Neural cell (in vitro differentiated cells): ENCODE measurements around the gene CCNL2. TPM values are rescaled to one million over a fixed set of nuclear protein-coding genes. Genes with fewer than 3 reads are reported as not detected.

Experiments
- H2AFZ ChIP-seq: fragments of 200-600, 300-800 bp; sonication (generic), shearing (Covaris generic); 2 replicates; pipeline ENCODE4 v1.6.0; 2014; ENCODE audit warnings: low read depth, mild to moderate bottlenecking, antibody characterized with exemption, low read length, moderate library complexity
- H3F3A ChIP-seq: fragments of 200-600 bp; shearing (Covaris generic); 2 replicates; pipeline ENCODE4 v1.6.1; 2016; ENCODE audit warnings: mild to moderate bottlenecking, moderate library complexity, mixed read lengths, antibody characterized with exemption, low read length; ENCODE audit not compliant: insufficient read depth, poor library complexity, severe bottlenecking
- H3K27ac ChIP-seq: fragments of 200-600, 300-800 bp; sonication (generic), shearing (Covaris generic); 2 replicates; pipeline ENCODE4 v1.5.1; 2014; ENCODE audit warnings: mild to moderate bottlenecking, low read length, moderate library complexity
- H3K27me3 ChIP-seq: fragments of 300-800, 200-600 bp; sonication (generic), shearing (Covaris generic); 2 replicates; pipeline ENCODE4 v1.6.0; 2014; ENCODE audit warnings: mild to moderate bottlenecking, low read depth, low read length, moderate library complexity; ENCODE audit not compliant: insufficient read depth
- H3K36me3 ChIP-seq: fragments of 300-800, 200-600 bp; sonication (generic), shearing (Covaris generic); 2 replicates; pipeline ENCODE4 v1.5.1; 2014; ENCODE audit warnings: mild to moderate bottlenecking, antibody characterized with exemption, low read length, moderate library complexity; ENCODE audit not compliant: insufficient read depth
- H3K4me2 ChIP-seq: fragments of 300-800, 200-600 bp; sonication (generic), shearing (Covaris generic); 2 replicates; pipeline ENCODE4 v1.6.0; 2014; ENCODE audit warnings: mild to moderate bottlenecking, low read length
- H3K4me3 ChIP-seq: fragments of 300-800, 200-600 bp; sonication (generic), shearing (Covaris generic); 2 replicates; pipeline ENCODE4 v1.5.1; 2014; ENCODE audit warnings: mild to moderate bottlenecking, low read length, moderate library complexity
- H3K79me2 ChIP-seq: fragments of 200-600 bp; shearing (Covaris generic); replicated peaks from 2 replicates; pipeline ENCODE4 v1.6.0; 2014; ENCODE audit warnings: mild to moderate bottlenecking, low read length, moderate library complexity; ENCODE audit not compliant: insufficient read depth
- H3K9ac ChIP-seq: fragments of 300-800, 200-600 bp; sonication (generic), shearing (Covaris generic); 2 replicates; pipeline ENCODE4 v1.6.1; 2016; ENCODE audit warnings: mild to moderate bottlenecking, low read length, mixed read lengths
- H3K9me2 ChIP-seq: fragments of 200-600 bp; shearing (Covaris generic); 2 replicates; pipeline ENCODE4 v1.6.1; 2016; ENCODE audit warnings: mild to moderate bottlenecking, low read length, mixed read lengths; ENCODE audit not compliant: insufficient read depth
- H3K9me3 ChIP-seq: fragments of 200-600, 300-800 bp; sonication (generic), shearing (Covaris generic); 2 replicates; pipeline ENCODE4 v1.6.1; 2016; ENCODE audit warnings: mild to moderate bottlenecking, mixed run types, low read length, moderate library complexity, mixed read lengths
- H4K20me1 ChIP-seq: fragments of 200-600 bp; shearing (Covaris generic); 2 replicates; pipeline ENCODE4 v1.6.1; 2016; ENCODE audit warnings: mild to moderate bottlenecking, mixed run types; ENCODE audit not compliant: insufficient read depth
- EP300 ChIP-seq: fragments of 450-650 bp; conservative IDR thresholded peaks from 2 replicates; pipeline ENCODE4 v1.6.1; 2014; ENCODE audit warnings: antibody characterized with exemption, mild to moderate bottlenecking, moderate library complexity; ENCODE audit not compliant: poor library complexity, severe bottlenecking
- EZH2 ChIP-seq: fragments of 200-600, 300-800 bp; shearing (Covaris generic), sonication (generic); IDR thresholded peaks from 2 replicates; pipeline ENCODE4 v1.6.1; 2014; ENCODE audit warnings: antibody characterized with exemption, low read length, borderline replicate concordance, mild to moderate bottlenecking; ENCODE audit not compliant: insufficient read depth, poor library complexity, severe bottlenecking
- MXI1 ChIP-seq: fragments of 450-650 bp; conservative IDR thresholded peaks from 2 replicates; pipeline ENCODE4 v1.6.1; 2014; ENCODE audit warnings: antibody characterized with exemption, mild to moderate bottlenecking; ENCODE audit not compliant: poor library complexity, severe bottlenecking
- POLR2AphosphoS5 ChIP-seq: IDR thresholded peaks from 2 replicates; pipeline ENCODE4 v1.6.1; 2012
- RAD21 ChIP-seq: fragments of 450-650 bp; conservative IDR thresholded peaks from 2 replicates; pipeline ENCODE4 v1.6.1; 2014; ENCODE audit warnings: antibody characterized with exemption, mild to moderate bottlenecking, moderate library complexity
- REST ChIP-seq: IDR thresholded peaks from 2 replicates; pipeline ENCODE4 v1.6.1; 2012; ENCODE audit warnings: borderline replicate concordance
- SMC3 ChIP-seq: fragments of 450-650 bp; conservative IDR thresholded peaks from 2 replicates; pipeline ENCODE4 v1.6.1; 2014; ENCODE audit warnings: antibody characterized with exemption, mild to moderate bottlenecking, moderate library complexity; ENCODE audit not compliant: poor library complexity
- TAF1 ChIP-seq: IDR thresholded peaks from 2 replicates; pipeline ENCODE4 v1.6.1; 2012; ENCODE audit warnings: low read depth
- polyA plus RNA-seq: library from polyadenylated mRNA; depleted of rRNA; stranded (reverse); fragments of >200 nt; gene quantifications from 2 replicates; pipeline ENCODE4 v1.2.3, GENCODE V29; 2014
- TF ChIP-seq, protein P1 (sequence below): fragments of 450-650 bp; IDR thresholded peaks from 2 replicates; pipeline ENCODE4 v1.5.1; 2014; ENCODE audit warnings: antibody characterized with exemption, mild to moderate bottlenecking, moderate library complexity; ENCODE audit not compliant: poor library complexity, severe bottlenecking

CCNL2 gene
- polyA plus RNA-seq, 1 donor from 2014 or later = 696 TPM

DNA sequence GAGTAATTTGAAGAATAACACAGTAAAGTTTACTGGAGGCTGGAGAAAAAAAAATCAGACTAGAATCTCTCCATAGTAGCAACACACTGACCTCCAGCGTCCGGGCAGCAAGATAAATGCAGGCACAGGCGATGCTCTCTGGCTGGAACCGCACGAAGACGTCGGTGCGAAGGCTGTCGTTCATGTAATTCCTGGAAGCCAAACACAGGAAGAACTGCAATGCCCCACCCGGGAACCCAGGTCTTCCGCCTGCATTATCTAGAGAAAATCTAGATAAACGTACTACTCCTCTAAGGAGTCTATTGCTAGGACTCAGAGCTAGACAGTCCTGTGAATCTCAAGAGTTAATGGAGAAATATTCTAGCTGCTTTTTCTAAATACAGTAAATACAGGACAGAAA lies 8.5 kb downstream of the CCNL2 start:
- H3K27me3 ChIP-seq = no peaks in the 10 kb centered on the region
- no peak overlapping the region for H3K4me3 ChIP-seq
- H3K36me3 ChIP-seq = no peaks in the 10 kb centered on the region
- peaks cover 3% of the 10 kb centered on the region for H3K79me2 ChIP-seq
- no peaks in the 10 kb centered on the region for H4K20me1 ChIP-seq
- no peak overlapping the region for H3K27ac ChIP-seq
- H3K9me3 ChIP-seq = no peaks in the 10 kb centered on the region
- H3K9me2 ChIP-seq = no peaks in the 10 kb centered on the region
- H3K9ac ChIP-seq = no peak overlapping the region
- no peak overlapping the region for H2AFZ ChIP-seq
- no peak for TF ChIP-seq MXI1
- no peak for TF ChIP-seq RAD21
- TF ChIP-seq REST = no peak
- TF ChIP-seq EZH2 = no peak
- no peak for TF ChIP-seq POLR2AphosphoS5
- TF ChIP-seq SMC3 = no peak
- TF ChIP-seq, protein P1, sequence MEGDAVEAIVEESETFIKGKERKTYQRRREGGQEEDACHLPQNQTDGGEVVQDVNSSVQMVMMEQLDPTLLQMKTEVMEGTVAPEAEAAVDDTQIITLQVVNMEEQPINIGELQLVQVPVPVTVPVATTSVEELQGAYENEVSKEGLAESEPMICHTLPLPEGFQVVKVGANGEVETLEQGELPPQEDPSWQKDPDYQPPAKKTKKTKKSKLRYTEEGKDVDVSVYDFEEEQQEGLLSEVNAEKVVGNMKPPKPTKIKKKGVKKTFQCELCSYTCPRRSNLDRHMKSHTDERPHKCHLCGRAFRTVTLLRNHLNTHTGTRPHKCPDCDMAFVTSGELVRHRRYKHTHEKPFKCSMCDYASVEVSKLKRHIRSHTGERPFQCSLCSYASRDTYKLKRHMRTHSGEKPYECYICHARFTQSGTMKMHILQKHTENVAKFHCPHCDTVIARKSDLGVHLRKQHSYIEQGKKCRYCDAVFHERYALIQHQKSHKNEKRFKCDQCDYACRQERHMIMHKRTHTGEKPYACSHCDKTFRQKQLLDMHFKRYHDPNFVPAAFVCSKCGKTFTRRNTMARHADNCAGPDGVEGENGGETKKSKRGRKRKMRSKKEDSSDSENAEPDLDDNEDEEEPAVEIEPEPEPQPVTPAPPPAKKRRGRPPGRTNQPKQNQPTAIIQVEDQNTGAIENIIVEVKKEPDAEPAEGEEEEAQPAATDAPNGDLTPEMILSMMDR = no peak
- TF ChIP-seq EP300 = no peak
- TF ChIP-seq TAF1 = no peak
- no peak overlapping the region for H3K4me2 ChIP-seq
- H3F3A ChIP-seq = no peaks in the 10 kb centered on the region

- Histone ChIP-seq H3K9me3 (no peaks in the 10 kb centered on the region), H2AFZ (no peak overlapping the region), H4K20me1 (no peaks in the 10 kb centered on the region), H3K4me3 (no peak overlapping the region), H3K9me2 (no peaks in the 10 kb centered on the region), H3K36me3 (no peaks in the 10 kb centered on the region), H3K27me3 (no peaks in the 10 kb centered on the region), H3F3A (no peaks in the 10 kb centered on the region), H3K27ac (no peak overlapping the region), H3K9ac (no peak overlapping the region), H3K79me2 (peaks cover 3% of the 10 kb centered on the region), H3K4me2 (no peak overlapping the region)
- TF ChIP-seq RAD21 = no peak
Measured at GRCh38 chr1:1388078-1388472, 11.1 kb downstream of the CCNL2 start.
